Right atrium auricular region (tissue), 2 donors: ENCODE measurements around the gene PHOSPHO2. TPM values are rescaled to one million over a fixed set of nuclear protein-coding genes. Genes with fewer than 3 reads are reported as not detected.

Experiments
- DNase-seq: peaks from one replicate; pipeline ENCODE4 v3.0.0-alpha.2; 2019; ENCODE audit warnings: low spot score
- H3K27ac ChIP-seq, 2 donors: fragments of 200-600 bp; sonication (generic); 1 replicate in 1 of 2; 2 replicates in 1 of 2; pipeline ENCODE4 v1.5.1; 2016 to 2019
- H3K27me3 ChIP-seq, 2 donors: fragments of 200-600 bp; sonication (generic); one replicate each; pipeline versions ENCODE4 v1.5.1 to v1.6.0; 2017 to 2019
- H3K36me3 ChIP-seq: fragments of 200-600 bp; sonication (generic); one replicate; pipeline ENCODE4 v1.5.1; 2016
- H3K4me1 ChIP-seq, 2 donors: fragments of 200-600 bp; sonication (generic); one replicate each; pipeline versions ENCODE4 v1.5.1 to v1.6.0; 2017 to 2019
- H3K4me3 ChIP-seq, 2 donors: fragments of 200-600 bp; sonication (generic); 1 replicate in 1 of 2; 2 replicates in 1 of 2; pipeline ENCODE4 v1.5.1; 2017 to 2019; ENCODE audit warnings: mild to moderate bottlenecking in 1 of 2, moderate library complexity in 1 of 2
- H3K9me3 ChIP-seq, 2 donors: fragments of 200-600 bp; sonication (generic); one replicate each; pipeline ENCODE4 v1.5.1; 2019
- total RNA-seq, 2 donors: library from RNA; depleted of rRNA; stranded (reverse); fragments of >200 nt; gene quantifications; one replicate each; pipeline ENCODE4 v1.1.0, GENCODE V29; 2016
- TF ChIP-seq, protein P1 (sequence below), 2 donors: fragments of 200-600 bp; sonication (generic); IDR thresholded peaks; one replicate each; pipeline ENCODE4 v1.5.1; 2019; ENCODE audit warnings: antibody characterized with exemption in 2 of 2

Gene PHOSPHO2
- total RNA-seq, 2 donors from 2014 or later = 3.4 to 4.8 TPM

DNA sequence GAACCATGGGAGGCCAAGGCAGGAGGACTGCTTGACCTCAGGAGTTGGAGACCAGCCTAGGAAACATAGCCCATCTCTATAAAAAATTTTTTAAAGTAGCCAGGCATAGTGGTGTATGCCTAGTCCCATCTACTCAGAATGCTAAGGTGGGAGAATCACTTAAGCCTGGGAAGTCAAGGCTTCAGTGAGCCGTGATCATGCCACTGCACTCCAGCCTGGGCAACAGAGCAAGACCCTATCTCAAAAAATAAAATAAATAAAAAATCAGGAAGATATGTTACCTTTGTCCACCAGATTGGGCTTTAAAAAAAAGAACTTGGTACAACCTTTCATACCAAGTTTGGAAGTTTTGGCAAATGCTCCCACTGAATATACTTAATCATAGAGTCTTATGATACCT, 35.4 kb upstream of the PHOSPHO2 start:
- H3K4me3 ChIP-seq = no peak overlapping the region
- TF ChIP-seq, protein P1, sequence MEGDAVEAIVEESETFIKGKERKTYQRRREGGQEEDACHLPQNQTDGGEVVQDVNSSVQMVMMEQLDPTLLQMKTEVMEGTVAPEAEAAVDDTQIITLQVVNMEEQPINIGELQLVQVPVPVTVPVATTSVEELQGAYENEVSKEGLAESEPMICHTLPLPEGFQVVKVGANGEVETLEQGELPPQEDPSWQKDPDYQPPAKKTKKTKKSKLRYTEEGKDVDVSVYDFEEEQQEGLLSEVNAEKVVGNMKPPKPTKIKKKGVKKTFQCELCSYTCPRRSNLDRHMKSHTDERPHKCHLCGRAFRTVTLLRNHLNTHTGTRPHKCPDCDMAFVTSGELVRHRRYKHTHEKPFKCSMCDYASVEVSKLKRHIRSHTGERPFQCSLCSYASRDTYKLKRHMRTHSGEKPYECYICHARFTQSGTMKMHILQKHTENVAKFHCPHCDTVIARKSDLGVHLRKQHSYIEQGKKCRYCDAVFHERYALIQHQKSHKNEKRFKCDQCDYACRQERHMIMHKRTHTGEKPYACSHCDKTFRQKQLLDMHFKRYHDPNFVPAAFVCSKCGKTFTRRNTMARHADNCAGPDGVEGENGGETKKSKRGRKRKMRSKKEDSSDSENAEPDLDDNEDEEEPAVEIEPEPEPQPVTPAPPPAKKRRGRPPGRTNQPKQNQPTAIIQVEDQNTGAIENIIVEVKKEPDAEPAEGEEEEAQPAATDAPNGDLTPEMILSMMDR (IDR thresholded peaks at IDR 0.05) = no peak
- no peaks in the 10 kb centered on the region for H3K36me3 ChIP-seq
- no peak for DNase-seq
- no peak overlapping the region for H3K27ac ChIP-seq
- H3K9me3 ChIP-seq = no peaks in the 10 kb centered on the region
- H3K27me3 ChIP-seq = no peaks in the 10 kb centered on the region
- H3K4me1 ChIP-seq = no peaks in the 10 kb centered on the region

DNA sequence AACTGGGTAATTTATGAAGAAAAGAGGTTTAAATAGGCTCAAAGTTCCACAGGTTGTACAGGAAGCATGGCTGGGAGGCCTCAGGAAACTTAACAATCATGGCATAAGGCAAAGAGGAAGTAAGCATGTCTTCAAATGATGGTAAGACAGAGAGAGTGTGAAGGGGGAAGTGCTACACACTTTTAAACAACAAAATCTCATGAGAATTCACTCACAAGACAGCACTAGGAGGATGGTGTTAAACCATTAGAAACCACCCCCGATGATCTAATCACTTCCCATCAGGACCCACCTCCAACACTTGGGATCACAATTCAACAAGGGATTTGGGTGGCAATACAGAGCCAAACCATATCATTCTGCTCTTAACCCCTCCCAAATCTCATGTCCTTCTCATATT, 34.9 kb upstream of the PHOSPHO2 start:
- TF ChIP-seq, protein P1 (IDR thresholded peaks at IDR 0.05) = no peak
- H3K36me3 ChIP-seq = no peaks in the 10 kb centered on the region
- no peaks in the 10 kb centered on the region for H3K4me1 ChIP-seq
- no peak for DNase-seq
- no peaks in the 10 kb centered on the region for H3K9me3 ChIP-seq
- no peaks in the 10 kb centered on the region for H3K27me3 ChIP-seq
- H3K4me3 ChIP-seq = no peak overlapping the region
- H3K27ac ChIP-seq = no peak overlapping the region

DNA sequence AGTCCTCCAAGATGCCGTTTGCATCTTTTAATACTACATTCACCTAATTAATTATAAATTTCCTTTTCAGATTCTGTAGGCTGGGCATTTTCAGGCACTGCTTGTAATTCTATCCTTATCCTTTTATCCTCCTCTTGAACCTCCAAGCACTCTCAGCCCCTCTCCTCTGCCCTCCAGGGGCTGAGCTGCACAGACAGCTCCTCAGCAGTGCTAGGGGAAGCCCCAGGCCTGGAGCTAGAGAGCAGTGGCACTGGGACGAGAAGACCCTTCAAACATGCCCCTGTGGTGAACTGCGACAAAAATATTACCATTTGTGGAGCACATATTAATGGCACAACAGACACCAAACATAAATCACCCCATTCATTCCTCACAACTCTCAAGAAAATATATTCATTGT, 33.0 kb upstream of the PHOSPHO2 start:
- Histone ChIP-seq H3K27ac (no peak overlapping the region), H3K27me3 (no peaks in the 10 kb centered on the region), H3K36me3 (no peaks in the 10 kb centered on the region), H3K4me1 (no peaks in the 10 kb centered on the region), H3K4me3 (no peak overlapping the region), H3K9me3 (no peaks in the 10 kb centered on the region)
- TF ChIP-seq, protein P1 (IDR thresholded peaks at IDR 0.05) = no peak
- no peak for DNase-seq

DNA sequence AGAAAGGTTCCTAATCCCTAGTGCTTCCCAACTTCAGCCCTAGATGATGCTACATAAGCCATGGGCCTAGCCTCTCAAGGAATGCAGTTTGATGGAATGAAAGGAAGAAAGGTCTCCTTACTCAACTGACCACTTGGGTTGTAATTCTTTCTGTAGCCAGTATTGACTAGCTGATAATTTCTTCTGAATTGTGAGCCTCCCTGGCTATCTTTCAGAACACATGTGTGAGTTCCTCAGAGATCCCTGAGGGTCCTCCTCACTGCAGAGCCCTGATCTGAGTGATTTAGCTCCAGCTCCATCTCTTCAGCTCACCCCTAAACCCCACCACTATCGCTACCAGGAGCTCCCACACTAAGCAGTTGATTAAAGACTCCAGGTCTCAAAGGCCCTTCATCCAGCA, 31.5 kb upstream of the PHOSPHO2 start:
- Histone ChIP-seq H3K27ac (no peak overlapping the region), H3K9me3 (no peaks in the 10 kb centered on the region), H3K36me3 (no peaks in the 10 kb centered on the region), H3K4me1 (no peaks in the 10 kb centered on the region), H3K27me3 (no peaks in the 10 kb centered on the region), H3K4me3 (no peak overlapping the region)
- TF ChIP-seq, protein P1 (IDR thresholded peaks at IDR 0.05) = no peak
- DNase-seq = no peak

DNA sequence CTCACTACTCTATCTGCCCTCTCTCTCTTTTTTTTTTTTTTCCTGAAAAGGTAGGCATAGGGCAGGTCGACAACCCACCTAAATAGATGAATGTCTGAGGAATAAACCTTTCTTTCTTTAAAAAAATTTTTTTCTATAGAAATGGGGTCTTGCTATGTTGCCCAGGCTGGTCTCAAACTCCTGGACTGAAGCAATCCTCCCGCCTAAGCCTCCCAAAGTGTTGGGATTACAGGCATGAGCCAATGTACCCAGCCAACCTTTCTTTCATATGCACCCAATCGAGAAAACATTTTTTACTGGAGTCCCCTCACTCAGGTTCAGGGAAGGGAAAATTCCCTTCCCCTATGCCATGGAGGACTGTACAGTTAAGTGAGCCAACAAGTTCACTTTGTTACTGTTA, 31.0 kb upstream of the PHOSPHO2 start:
- DNase-seq = no peak
- Histone ChIP-seq H3K9me3 (no peaks in the 10 kb centered on the region), H3K4me1 (no peaks in the 10 kb centered on the region), H3K36me3 (no peaks in the 10 kb centered on the region), H3K27ac (no peak overlapping the region), H3K4me3 (no peak overlapping the region), H3K27me3 (no peaks in the 10 kb centered on the region)
- TF ChIP-seq, protein P1 (IDR thresholded peaks at IDR 0.05) = no peak

DNA sequence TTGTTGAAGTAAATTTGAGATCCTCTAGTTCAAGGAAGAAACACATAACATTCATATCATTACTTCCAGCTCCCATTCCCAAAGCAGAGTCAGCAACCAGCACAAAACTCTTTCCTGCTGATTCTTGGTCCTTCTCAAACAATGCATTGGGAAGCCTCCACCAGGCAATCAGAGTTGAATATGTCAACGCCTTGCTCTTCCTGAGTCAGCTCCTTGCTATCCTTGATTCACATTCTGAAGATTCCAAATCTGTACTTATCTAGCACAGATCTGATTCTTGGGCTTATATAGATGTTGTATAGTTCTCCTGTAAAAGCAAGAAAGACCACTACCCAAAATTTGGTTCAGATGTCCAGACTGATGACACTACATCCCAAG, 29.7 kb upstream of the PHOSPHO2 start:
- TF ChIP-seq, protein P1 (IDR thresholded peaks at IDR 0.05) = no peak
- Histone ChIP-seq H3K27me3 (no peaks in the 10 kb centered on the region), H3K4me3 (no peak overlapping the region), H3K4me1 (no peaks in the 10 kb centered on the region), H3K36me3 (no peaks in the 10 kb centered on the region), H3K9me3 (no peaks in the 10 kb centered on the region), H3K27ac (no peak overlapping the region)
- no peak for DNase-seq
